GM19372 (cell line): ENCODE data around the gene GALNT9.
"Not testable (repeated sequence)": the region's sequence is repeated elsewhere in the genome, so short reads cannot be mapped to it uniquely, and the experiment has no call there.

ENCODE experiments used
- ATAC-seq: cut with Tn5 transposase; IDR thresholded peaks from one replicate; pipeline ENCODE4 v1.9.1; 2021; ENCODE audit warnings: mild to moderate bottlenecking, low read depth, moderate library complexity; ENCODE audit not compliant: unreplicated experiment

The GALNT9 gene

DNA sequence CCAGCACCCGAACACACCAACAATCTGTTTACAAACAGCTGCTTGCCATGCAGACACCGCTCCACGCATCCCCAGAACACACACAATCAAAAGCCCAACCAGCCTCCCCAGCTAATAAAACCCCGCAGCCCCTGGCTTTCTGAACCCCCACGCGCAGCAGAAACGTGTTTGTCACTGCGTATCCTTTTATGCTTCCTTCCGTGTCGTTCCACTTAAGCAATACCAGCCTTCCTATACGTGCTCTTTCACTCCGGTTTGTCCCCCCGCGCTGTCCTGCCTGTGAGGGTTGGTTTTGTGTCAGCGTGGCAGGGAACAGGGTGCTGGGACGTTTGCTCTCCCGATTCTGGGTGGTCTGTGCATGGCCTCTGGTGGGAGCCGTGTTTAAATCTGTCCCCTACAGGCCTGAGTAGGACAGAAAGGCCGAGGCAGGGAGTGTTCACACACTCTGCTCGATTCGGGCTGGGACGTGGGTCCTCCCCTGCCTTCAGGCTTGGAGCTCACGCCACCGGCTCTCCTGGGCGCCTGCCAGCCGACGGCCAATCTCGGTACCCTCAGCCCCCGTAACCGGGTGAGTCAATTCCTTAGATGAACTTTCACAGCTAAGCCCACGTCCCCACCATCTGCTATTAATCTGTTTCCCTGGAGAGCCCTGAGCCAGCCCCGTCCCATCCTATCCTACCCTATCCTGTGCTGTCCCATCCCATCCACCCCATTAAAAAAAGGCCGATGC, 125.2 kb downstream of the GALNT9 start:
- ATAC-seq: no peak

DNA sequence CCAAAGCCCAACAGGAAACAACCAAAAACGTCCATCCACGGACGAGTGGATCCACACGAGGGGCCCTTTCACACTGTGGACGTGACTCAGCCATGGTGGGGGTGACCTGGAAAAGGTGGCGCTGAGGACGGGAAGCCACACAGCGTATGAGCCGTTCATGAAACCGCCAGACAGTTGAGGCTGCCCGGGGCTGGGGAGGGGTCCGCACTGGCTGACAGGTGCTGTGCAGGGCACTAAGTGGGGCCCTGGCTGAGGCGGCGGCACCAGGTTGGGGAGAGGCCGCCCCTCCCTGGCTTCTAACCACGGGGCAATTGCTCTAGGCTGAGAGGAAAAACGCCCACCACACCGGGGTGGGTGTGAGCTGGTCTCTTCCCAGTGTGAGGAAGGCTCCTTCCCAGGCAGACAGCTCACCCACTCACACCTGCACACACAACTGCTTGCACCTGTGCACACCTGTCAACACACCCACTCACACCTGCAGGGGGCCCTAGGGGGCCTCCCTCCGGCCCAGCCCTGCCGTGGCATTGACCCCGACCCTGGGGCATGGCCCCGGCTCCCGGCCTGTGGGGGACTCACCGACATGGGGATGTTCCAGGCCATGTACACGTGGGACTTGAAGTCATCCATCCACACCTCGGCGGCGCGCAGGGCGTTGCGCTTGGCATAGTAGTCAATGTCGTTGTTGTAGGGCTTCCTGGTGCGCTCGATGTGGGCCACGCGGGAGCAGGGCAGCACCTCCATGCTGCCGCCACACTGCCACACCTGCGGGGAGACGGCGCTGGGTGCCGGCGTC, 126.3 kb downstream of the GALNT9 start:
- ATAC-seq: no peak

DNA sequence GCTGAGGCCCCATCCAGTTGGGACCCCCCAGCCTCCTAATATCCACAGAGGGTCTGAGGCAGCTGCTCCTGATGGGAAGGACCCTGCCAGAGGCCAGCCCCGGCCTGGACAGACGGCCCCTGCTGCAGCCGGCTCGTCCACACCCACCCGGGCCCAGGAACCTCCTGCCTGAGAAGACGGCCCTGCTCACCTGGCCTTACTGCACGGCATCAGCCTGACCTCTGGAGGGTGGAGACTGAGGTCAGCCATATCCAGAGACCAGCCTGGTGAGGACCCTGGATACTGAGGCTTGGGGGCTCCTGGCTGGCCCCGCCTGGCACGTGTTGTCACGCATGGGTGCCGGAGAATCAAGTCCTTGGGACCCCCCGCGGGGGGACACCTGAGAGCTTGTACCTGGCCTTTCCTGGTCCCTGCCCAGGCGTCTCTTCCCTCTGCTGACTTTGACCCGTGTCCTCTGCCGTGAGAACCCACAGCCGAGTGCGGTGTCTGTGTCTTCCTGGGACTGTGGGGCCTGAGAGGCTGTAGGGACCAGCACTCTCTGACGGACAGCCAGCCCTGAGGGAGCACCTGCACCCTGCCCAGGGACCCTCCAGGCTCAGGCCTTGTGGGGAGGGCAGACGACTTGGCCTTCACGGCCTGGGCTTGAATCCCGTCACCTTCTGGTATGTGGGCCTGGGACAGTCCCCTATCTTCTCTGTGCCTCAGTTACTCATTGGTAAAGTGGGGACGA, 127.8 kb downstream of the GALNT9 start:
- no peak for ATAC-seq

DNA sequence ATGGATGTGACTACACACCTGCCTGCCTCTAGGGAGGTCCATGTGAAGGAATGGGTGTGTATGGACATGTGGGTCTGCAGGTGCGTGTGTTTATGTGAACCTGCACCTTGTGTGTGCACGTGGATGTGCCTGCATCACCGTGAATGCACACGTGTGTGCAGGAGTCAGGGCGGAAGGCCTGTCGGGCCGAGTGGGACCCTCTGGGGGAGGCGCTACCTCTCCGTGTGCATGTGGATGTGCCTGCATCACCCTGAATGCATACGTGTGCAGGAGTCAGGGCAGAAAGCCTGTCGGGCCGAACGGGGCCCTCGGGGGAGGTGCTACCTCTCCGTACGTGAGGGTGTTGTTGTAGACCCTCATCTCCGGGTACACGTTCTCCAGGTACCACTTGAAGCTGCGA, 128.6 kb downstream of the GALNT9 start:
- no peak for ATAC-seq

DNA sequence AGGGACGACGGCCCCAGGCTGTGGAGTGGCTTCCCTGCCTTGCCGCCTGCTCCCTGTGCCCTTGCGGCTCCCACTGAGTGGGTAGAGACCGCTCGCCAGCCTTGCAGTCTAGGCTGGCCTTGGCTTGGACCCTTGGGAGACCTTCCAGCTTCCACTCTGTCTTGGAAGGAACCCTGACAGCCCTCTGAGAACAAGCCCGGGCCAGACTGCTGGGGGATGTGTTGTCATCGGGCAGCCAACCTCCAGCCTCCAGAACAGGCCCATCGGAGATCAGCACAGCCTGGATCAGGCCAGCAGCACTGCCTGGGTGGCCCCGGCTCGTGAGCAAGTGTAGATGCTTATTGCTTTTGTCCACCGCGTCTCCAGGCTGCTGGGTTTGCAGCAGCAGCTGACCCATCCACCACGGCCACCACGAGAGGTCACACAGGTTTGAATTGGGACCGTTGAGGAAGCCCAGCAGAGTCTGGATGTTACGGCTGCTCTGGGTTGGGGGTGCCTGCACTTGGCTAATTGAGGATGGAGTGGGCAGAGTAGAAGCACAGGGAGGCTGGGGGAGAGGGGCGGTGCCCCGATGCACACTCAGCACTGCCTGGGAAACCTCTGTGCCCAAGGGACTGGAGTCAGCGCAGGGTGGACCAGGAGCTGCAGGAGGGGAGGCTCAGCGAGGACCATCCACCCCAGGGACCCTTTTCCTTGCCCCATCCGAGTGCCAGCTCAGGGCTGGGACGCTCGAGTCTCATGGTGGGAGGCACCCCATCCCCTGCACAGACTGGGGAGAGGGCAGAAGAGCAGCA, 129.7 kb downstream of the GALNT9 start:
- ATAC-seq: no peak

DNA sequence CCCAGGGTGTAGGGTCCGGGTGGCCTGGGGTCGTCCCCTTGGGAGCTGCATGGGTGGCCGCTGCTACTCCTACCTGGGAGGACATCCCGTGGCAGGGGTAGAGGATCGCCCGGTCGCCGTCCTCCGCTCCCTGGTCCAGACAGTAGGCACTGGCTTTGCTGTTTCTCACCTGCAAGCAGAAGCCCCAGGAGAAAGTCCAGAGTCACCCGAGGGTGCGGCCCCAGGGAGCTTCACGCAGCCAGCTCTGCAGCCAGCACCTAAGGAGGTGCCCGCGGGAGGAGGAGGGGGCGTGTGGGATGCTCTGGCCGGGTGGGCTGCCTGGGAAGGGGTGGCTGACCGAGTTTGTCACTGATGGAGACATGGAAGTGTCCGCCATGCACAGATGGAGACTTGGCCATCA, 130.3 kb downstream of the GALNT9 start:
- ATAC-seq: no peak

DNA sequence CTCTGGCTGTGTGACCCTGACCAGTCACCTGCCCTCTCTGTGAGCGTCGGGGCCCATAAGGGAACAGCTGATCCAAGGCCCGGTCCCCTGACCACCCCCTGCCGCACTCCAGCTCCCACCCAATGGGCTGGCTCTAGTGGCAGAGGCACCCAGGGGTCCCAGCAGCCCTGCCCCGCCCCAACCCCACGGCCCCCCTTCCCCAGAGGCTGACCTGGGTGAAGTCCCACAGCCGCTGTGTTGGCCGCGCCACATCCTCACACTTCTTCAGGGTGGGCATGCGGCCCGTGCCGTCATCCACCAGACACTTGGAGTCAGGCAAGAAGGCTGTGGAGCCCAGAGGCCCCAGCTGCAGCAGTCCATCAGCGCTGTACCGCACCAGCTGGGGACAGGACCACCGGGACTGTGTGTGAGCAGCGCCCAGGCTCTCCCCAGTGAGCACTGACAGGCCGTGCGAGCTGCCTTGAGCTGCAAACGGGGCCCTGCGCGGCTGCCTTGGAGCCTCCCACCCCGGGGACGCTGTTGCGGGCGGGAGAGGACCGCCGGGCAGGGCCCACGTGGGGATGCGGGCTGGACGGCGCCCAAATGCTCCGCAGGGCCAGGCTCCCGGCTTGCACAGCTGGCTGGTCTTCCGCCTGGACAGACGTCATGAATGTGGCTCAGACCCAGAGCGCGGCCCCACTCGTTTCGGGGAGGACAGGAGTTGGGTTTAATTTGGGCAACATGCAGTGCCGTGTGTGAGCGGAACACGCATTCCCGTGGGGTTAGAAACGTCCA, 131.6 kb downstream of the GALNT9 start:
- ATAC-seq: no peak

DNA sequence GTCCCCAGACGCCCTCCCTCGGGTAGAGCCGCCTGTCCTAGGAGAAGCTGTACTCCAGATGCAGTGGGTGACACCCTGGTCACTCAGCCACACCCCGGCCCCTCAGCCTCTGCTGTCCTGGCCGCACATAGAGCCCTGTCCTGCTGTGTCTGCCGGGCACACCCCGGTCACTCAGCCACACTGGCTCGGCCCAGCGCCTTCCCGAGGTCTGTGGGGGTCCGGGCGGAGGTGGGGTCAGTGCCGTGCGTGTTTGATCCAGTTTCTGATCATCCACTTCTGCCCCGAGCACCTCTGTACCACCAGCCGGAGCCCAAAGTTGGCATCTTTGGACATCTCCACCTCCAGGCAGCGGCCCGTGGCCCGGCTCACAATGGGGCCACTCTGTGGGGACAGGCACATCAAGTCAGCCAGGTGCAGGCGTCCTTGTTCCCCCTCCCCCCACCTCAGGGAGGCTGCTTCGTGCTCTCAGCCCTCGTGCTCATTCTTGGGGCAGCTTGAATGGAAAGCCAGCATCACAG, 132.5 kb downstream of the GALNT9 start:
- ATAC-seq: no peak

DNA sequence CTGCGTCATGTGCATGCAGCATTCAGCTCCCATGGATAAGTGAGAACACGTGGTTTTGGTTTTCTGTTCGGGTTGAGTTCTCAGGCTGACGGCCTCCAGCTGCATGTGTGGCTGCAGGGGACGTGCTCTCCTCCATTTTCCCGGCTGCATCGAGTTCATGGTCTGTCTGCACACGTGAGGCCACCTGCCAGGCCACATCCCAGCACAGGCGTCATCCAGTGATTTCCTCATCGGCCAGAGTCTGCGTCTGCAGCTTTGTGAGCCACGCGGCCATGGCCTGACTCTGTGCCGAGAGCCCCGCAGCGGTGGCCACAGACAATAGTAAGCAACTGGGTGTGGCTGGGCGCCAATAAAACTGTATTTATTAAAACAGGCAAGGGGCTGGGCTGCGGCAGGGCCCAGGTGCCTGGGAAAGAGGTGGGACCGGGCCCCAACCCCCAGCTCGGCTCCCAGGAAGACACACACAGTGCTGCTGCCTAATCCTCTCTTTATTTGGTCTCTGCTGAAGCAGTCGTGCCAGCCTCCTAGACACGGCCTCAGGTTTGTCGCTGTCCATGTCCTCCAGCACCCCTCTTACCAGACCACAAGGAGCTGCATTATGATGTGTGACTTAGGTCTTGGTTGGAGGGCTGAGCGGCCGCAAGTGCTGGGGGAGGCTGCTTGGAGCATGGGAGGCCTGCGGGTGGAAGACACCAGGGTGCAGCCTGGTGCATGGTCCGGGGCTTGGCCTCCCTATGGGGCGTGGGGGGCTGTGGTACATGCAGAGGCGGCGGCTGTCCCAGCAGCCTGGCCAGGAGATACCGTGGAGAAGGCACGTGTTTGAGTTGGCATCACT, 133.1 kb downstream of the GALNT9 start:
- no peak for ATAC-seq

DNA sequence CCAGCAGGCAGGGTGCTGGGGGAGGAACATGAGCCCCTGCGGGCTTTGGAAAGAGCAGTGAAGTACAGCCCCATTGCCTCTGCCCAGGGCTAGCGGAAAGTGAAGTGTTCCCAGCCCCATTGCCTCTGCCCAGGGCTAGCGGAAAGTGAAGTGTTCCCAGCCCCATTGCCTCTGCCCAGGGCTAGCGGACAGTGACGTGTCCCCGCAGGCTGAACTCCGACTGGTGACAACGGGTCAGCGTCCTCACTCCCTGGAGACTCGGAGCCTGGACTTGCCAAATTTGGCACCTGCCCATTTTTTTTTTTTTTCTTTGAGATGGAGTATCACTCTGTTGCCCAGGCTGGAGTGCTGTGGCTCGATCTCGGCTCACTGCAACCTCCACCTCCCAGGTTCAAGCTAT, 134.1 kb downstream of the GALNT9 start:
- not testable (repeated sequence) for ATAC-seq

DNA sequence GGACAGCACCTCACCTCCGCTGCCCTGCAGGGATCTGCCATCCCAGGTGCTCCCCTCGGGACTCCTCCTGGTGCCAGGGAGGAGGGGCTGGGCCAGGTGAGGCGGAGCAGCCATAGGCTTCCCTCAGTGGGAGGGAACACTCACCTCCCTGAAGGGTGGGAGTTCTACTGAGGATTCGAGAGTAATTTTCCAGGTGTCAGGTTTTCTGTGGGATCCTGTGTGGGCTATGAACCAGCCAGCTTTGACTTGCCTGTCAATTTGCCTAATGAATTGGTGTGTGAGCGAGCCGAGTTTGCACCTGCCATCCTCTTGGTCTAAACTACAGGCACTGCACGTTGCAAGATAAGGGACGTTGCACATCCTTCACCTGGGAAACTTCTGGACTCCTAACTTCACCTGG, 134.8 kb downstream of the GALNT9 start:
- no peak for ATAC-seq

DNA sequence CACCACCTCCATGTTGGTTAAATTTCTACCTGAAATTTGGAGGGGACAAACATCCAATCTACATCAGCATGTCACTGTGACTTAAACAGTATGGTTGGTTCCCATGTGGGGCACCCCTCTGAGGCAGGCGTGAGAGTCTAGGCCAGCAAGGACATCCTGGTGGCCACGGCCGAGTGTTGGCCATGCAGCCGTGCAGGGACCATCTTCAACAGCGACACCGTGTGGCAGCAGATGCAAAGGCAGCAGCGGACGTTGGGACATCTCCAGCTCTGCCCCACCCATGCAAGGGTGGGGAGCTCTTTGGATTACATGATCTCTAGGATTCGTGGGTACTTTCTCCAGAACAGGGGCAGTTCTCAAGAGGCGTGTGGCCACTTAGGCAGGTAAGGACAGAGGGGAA, 135.3 kb downstream of the GALNT9 start:
- no peak for ATAC-seq

DNA sequence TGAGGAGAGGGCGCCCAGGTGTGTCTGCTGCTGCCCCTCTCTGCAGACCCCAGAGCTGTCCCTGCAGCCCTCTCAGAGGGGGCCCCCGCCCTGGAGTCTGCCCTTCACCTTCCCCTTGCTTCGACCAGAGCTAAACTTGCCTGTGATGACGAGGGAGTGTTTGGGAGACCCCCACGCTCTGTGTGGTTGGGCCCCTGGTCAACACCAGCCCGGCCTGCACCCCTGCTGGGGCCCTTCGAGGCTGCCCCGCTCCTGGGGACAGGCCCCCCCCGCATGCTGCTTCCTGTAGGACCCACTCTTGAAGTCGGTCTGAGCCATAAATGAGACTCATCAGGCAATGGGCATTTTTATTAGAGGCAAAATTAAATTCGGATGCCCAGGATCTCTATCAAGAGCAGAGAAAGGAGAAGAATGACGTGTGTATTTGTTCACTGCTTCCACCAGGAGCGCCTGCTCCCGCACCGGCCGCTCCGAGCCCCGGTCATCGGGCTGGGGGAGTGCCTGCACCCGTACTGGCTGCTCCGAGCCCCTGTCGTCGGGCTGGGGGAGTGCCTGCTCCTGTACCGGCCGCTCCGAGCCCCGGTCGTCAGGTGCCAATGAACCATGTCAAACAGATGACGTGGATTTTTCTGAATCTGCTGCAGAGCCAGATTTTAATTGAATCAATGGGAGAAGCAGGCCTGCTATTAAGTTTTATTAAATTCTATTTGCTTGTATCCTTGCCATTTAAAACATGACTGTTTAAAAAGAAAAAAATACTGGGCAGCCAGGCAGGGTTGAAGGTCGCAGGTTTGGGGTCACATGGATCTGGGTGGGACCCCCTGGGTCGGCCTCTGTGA, 137.5 kb downstream of the GALNT9 start:
- ATAC-seq: no peak

DNA sequence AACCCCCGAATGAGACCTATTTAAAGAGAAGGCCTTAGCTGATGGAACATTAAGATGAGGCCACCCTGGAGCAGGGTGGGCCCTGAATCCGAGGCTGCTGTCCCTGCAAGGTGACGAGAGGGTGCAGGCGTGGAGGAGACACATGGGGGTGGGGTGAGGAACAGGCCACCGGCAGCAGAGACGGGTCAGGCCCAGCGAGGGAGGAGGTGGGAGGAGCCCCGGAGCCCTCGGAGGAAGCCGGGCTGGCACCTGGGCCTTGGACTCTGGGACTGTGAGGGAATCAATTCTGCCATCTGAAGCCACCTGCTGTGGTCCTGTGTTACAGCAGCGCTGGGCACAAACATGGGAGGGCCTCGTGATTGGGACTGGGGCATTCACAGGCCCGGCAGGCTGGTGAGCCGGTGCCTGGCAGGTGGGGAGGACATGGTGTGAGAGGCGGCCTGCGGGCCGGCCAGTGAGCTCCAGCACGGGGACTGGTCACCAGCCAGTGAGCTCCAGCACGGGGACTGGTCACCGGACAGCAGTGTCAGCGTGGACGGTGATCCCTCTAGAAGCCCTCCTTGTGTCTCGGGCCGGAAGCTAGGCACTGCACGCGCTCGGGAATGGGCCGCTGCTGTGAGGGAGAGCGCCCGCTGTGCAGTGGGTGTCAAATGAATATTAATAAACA, 138.4 kb downstream of the GALNT9 start:
- no peak for ATAC-seq

DNA sequence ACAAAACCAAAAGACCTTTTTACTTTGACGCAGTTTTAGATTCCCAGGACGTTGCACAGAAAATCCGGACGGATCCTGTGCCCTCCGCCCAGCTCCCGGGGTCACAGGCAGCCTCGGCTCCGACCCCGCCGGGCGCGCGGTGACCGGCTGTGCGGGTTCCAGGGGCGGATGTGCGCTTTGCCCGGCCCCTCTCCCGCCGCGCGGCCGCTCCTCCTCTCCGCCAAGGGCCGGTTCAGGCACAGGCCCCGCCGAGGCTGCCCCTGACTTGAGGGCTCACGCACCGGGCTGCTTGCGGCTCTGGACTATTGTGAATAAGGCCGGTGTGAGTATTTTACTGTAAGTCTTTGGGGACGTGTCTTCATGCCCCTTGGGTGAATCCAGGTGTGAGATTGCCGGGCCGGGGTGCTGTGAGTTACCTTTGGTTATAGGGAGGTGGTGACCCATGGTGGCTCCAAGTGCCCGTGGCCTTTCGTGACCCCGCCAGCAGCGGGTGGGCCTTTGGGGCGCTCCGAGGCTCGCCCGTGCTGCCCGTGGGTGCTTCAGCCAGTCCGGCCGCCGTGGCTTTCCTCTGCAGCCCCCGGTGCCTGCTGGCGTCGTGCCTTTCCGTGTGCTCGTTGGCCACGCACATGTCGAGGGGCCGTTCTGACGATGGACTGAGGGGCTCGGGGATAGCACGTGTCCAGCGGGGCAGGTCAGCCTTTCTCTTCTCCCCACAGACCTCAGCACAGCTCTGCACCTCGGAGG, 139.2 kb downstream of the GALNT9 start:
- peak; percentile 16 for ATAC-seq

DNA sequence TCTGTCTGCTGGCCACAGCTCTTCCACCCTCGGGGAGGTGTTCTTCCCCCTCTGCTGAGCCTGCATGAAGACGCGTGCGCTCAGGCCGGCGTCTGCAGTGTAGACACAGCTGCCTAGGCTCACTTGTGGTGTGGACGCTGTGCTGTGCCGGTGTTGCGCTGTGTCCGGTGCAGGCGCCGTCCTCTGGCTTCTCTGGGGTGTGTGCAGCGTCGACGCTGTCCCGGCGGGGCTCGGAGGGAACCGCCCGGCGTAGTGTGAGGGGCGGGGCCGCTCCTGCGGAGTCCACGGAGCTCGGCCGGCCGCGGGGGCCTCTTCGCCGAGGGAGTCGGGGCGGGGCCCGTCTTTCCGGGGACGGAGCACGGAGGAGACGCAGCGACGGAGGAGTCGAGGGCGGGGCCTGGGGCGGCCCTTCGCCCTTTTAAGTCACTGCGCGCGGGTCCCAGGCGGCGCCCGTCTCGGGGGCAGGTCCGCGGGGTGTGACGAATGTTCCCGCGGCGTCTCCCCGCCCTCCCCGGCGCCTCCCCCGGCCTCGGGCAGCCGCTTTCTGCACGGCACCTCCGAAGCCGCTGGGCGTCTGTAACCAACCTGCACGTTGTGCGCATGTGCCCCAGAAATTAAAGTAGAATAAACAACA, 139.9 kb downstream of the GALNT9 start:
- peak; percentile 96 for ATAC-seq
